Astrocyte (in vitro differentiated cells and primary cell): ENCODE results near the gene ITGB3. TPM values are rescaled to one million over a fixed set of nuclear protein-coding genes. Genes with fewer than 3 reads are reported as not detected.

Experiments used
- DNase-seq: peaks from one replicate; pipeline ENCODE4 v3.0.0-alpha.2; 2010; ENCODE audit warnings: low read depth
- FAIRE-seq: peaks from 2 replicates; lab custom pipeline; 2011; peaks lifted over from hg19 to GRCh38; lab: Jason Lieb, UNC
- H2AFZ ChIP-seq: 2 replicates; pipeline ENCODE4 v1.6.0; 2012; ENCODE audit warnings: low read depth, low read length, inconsistent platforms
- H3K27ac ChIP-seq: 2 replicates; pipeline ENCODE4 v1.5.1; 2011; ENCODE audit warnings: low read depth, low read length, inconsistent platforms
- H3K27me3 ChIP-seq: 2 replicates; pipeline ENCODE4 v1.6.0; 2011; ENCODE audit warnings: low read length, inconsistent platforms; ENCODE audit not compliant: insufficient read depth
- H3K36me3 ChIP-seq: 2 replicates; pipeline ENCODE4 v1.5.1; 2011; ENCODE audit warnings: low read length, inconsistent platforms; ENCODE audit not compliant: insufficient read depth
- H3K4me1 ChIP-seq: 2 replicates; pipeline ENCODE4 v1.5.1; 2011; ENCODE audit warnings: low read length, inconsistent platforms; ENCODE audit not compliant: insufficient read depth
- H3K4me2 ChIP-seq: 2 replicates; pipeline ENCODE4 v1.6.0; 2012; ENCODE audit warnings: low read length, inconsistent platforms
- H3K4me3 ChIP-seq: 2 replicates; pipeline ENCODE4 v1.5.1; 2011; ENCODE audit warnings: low read depth, mild to moderate bottlenecking, low read length, inconsistent platforms; ENCODE audit not compliant: insufficient read depth
- H3K79me2 ChIP-seq: 2 replicates; pipeline ENCODE4 v1.6.0; 2012; ENCODE audit warnings: mild to moderate bottlenecking, low read length, inconsistent platforms; ENCODE audit not compliant: insufficient read depth
- H3K9ac ChIP-seq: 2 replicates; pipeline ENCODE4 v1.6.0; 2012; ENCODE audit warnings: mild to moderate bottlenecking, low read length, inconsistent platforms
- H3K9me3 ChIP-seq: 2 replicates; pipeline ENCODE4 v1.5.1; 2012; ENCODE audit warnings: low read depth, mild to moderate bottlenecking, low read length, inconsistent platforms; ENCODE audit not compliant: insufficient read depth
- H4K20me1 ChIP-seq: 2 replicates; pipeline ENCODE4 v1.6.0; 2012; ENCODE audit warnings: low read length, inconsistent platforms; ENCODE audit not compliant: insufficient read depth
- H3K27ac Mint-ChIP-seq: one replicate; pipeline ENCODE4 v1.8.0; 2021; ENCODE audit warnings: mild to moderate bottlenecking, mixed read lengths; ENCODE audit not compliant: unreplicated experiment
- H3K27me3 Mint-ChIP-seq: one replicate; pipeline ENCODE4 v1.8.0; 2021; ENCODE audit warnings: low read depth, mixed read lengths; ENCODE audit not compliant: unreplicated experiment
- H3K36me3 Mint-ChIP-seq: one replicate; pipeline ENCODE4 v1.8.0; 2021; ENCODE audit warnings: low read depth, mixed read lengths; ENCODE audit not compliant: unreplicated experiment
- H3K4me1 Mint-ChIP-seq: one replicate; pipeline ENCODE4 v1.8.0; 2021; ENCODE audit warnings: low read depth, mixed read lengths; ENCODE audit not compliant: unreplicated experiment
- H3K4me3 Mint-ChIP-seq: one replicate; pipeline ENCODE4 v1.8.0; 2021; ENCODE audit warnings: mild to moderate bottlenecking, moderate library complexity, mixed read lengths; ENCODE audit not compliant: unreplicated experiment
- H3K9me3 Mint-ChIP-seq: one replicate; pipeline ENCODE4 v1.8.0; 2021; ENCODE audit warnings: mild to moderate bottlenecking, mixed read lengths; ENCODE audit not compliant: unreplicated experiment
- EZH2 ChIP-seq: IDR thresholded peaks from 2 replicates; pipeline ENCODE4 v1.6.1; 2012; ENCODE audit warnings: mild to moderate bottlenecking, low read length, inconsistent platforms; ENCODE audit not compliant: insufficient read depth
- total RNA-seq: library from RNA; stranded (reverse); gene quantifications from 2 replicates; pipeline ENCODE4 v1.2.1, GENCODE V29; 2021
- TF ChIP-seq, protein P1 (sequence below): IDR thresholded peaks from 2 replicates; pipeline ENCODE4 v1.5.1; 2011; ENCODE audit warnings: low read depth, mild to moderate bottlenecking, inconsistent platforms, low read length, moderate library complexity; ENCODE audit not compliant: insufficient read depth

ITGB3 gene
- total RNA-seq, 1 donor from 2014 or later: 44.0 TPM

DNA sequence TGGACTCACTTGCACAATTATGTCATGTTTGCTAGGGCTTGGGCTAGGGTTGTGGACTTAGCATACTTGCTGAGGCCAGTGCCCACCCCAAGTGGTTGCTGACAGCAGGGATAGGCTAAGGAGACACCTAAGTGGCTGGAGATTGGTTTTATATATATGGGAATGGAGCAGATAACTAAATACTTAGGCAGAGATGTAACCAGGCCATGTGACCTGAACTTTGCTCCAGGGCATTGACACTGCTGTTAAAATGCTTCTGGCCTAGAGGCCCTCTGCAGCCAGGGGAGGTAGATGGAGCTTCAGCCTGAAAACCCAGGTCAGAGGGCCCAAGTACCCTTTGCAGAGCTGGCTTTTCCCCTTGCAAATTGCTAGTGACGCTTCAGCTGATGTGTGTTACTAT is 1.4 kb upstream of the ITGB3 start:
- H3K4me1 Mint-ChIP-seq: peaks cover 20% of the 10 kb centered on the region
- Histone ChIP-seq H3K27me3 (no peaks in the 10 kb centered on the region), H3K9me3 (no peaks in the 10 kb centered on the region), H4K20me1 (no peaks in the 10 kb centered on the region), H3K9ac (no peak overlapping the region), H3K27ac (no peak overlapping the region), H2AFZ (no peak overlapping the region), H3K4me2 (no peak overlapping the region), H3K79me2 (peaks cover 18% of the 10 kb centered on the region), H3K4me1 (peaks cover 4% of the 10 kb centered on the region), H3K36me3 (no peaks in the 10 kb centered on the region), H3K4me3 (no peak overlapping the region)
- no peak overlapping the region for H3K27ac Mint-ChIP-seq
- peak overlapping the region; percentile 61 for H3K4me3 Mint-ChIP-seq
- FAIRE-seq (no peak), DNase-seq (no peak)
- peaks cover 3% of the 10 kb centered on the region for H3K9me3 Mint-ChIP-seq
- TF ChIP-seq EZH2: no peak
- TF ChIP-seq, protein P1, sequence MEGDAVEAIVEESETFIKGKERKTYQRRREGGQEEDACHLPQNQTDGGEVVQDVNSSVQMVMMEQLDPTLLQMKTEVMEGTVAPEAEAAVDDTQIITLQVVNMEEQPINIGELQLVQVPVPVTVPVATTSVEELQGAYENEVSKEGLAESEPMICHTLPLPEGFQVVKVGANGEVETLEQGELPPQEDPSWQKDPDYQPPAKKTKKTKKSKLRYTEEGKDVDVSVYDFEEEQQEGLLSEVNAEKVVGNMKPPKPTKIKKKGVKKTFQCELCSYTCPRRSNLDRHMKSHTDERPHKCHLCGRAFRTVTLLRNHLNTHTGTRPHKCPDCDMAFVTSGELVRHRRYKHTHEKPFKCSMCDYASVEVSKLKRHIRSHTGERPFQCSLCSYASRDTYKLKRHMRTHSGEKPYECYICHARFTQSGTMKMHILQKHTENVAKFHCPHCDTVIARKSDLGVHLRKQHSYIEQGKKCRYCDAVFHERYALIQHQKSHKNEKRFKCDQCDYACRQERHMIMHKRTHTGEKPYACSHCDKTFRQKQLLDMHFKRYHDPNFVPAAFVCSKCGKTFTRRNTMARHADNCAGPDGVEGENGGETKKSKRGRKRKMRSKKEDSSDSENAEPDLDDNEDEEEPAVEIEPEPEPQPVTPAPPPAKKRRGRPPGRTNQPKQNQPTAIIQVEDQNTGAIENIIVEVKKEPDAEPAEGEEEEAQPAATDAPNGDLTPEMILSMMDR: no peak
- H3K27me3 Mint-ChIP-seq: peaks cover 5% of the 10 kb centered on the region
- H3K36me3 Mint-ChIP-seq: peaks cover 3% of the 10 kb centered on the region

DNA sequence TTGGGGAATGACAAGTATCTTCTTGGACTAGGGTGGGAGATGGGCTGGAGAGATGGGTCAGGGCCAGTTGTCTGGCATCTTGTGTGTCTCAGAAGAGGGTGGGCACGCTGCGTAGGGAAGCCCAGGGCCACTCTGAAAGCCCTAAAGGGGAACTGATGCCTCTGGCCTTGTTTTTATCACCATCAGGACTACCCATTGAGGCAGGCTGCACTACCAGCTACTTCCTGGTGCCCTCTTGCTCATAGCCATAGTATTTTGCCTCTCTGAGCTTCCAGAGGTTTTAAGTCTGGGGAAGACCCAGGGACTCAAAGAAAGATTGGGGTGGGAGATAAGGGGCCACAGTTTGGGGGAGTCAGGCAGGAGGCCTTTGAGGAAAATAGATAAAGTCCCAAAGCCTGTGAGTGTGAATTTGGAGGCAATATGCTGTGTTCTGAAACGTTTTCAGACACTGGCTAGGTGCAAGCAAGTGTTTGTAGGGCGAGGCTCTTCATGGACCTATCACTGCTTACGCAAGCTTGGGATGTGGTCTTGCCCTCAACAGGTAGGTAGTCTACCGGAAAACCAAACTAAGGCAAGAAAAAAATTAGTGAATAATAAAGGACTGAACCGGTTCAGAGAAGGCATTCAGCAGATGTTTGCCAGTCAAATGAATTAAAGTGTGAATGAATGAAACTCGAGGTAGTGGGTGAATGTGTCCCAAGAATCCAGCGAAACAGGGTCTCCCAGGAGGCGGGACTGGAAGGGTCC is 688 bp upstream of the ITGB3 start:
- Mint-ChIP-seq H3K9me3 (peaks cover 3% of the 10 kb centered on the region), H3K4me3 (peak overlapping the region; percentile 81), H3K27ac (peak overlapping the region; percentile 41), H3K36me3 (peaks cover 3% of the 10 kb centered on the region), H3K27me3 (peaks cover 5% of the 10 kb centered on the region), H3K4me1 (peaks cover 27% of the 10 kb centered on the region)
- Histone ChIP-seq H4K20me1 (no peaks in the 10 kb centered on the region), H3K36me3 (no peaks in the 10 kb centered on the region), H3K9me3 (no peaks in the 10 kb centered on the region), H3K4me3 (peak overlapping the region; percentile 68), H3K4me1 (peaks cover 11% of the 10 kb centered on the region), H3K79me2 (peaks cover 18% of the 10 kb centered on the region), H3K27me3 (no peaks in the 10 kb centered on the region), H3K9ac (peak overlapping the region; percentile 82), H3K27ac (no peak overlapping the region), H2AFZ (peak overlapping the region; percentile 90), H3K4me2 (peak overlapping the region; percentile 97)
- DNase-seq (no peak), FAIRE-seq (no peak)
- TF ChIP-seq EZH2: no peak
- TF ChIP-seq, protein P1: no peak

DNA sequence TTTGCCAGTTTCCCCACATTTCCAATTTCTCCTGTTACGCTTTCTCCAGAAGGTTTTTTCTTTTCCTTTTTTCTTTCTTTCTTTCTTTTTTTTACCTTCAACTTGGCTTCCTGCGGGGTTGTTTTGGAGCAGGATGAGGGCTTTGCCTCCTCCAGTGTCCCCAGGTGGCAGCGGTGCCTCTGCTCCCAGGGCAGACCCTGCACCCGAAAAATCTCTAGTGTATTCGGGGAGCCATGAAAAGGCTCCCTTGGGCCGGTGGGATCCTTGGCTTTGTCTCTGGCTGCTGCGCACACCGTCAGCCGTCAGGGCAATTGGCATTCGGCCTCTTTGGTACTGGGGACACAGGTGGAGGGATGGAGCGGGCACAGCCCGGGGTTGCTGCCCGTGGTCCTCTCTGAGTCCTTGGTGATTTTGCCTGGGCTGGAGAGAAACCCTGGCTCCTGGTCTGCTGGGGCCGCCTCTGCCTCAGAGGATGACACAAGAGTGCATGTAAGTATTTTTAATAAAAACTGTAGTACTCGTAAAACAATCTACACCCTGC is 846 bp downstream of the ITGB3 start:
- no peak for DNase-seq
- Histone ChIP-seq H2AFZ (peak overlapping the region; percentile 90), H3K79me2 (peaks cover 24% of the 10 kb centered on the region), H3K4me2 (peak overlapping the region; percentile 97), H3K9me3 (no peaks in the 10 kb centered on the region), H4K20me1 (no peaks in the 10 kb centered on the region), H3K4me1 (peaks cover 20% of the 10 kb centered on the region), H3K27me3 (no peaks in the 10 kb centered on the region), H3K4me3 (peak overlapping the region; percentile 68), H3K9ac (peak overlapping the region; percentile 82), H3K36me3 (no peaks in the 10 kb centered on the region), H3K27ac (peak overlapping the region; percentile 43)
- TF ChIP-seq EZH2: no peak
- TF ChIP-seq, protein P1: no peak
- Mint-ChIP-seq H3K36me3 (peaks cover 5% of the 10 kb centered on the region), H3K4me3 (peak overlapping the region; percentile 99), H3K27me3 (peaks cover 5% of the 10 kb centered on the region), H3K4me1 (peaks cover 35% of the 10 kb centered on the region), H3K27ac (peak overlapping the region; percentile 94), H3K9me3 (peaks cover 7% of the 10 kb centered on the region)
- no peak for FAIRE-seq
